Measurements from ENCODE around the gene F2RL3. TPM values are rescaled to one million over a fixed set of nuclear protein-coding genes. Genes with fewer than 3 reads are reported as not detected.

F2RL3 gene
- total RNA-seq, 1 donor from 2014 or later = not detected

DNA sequence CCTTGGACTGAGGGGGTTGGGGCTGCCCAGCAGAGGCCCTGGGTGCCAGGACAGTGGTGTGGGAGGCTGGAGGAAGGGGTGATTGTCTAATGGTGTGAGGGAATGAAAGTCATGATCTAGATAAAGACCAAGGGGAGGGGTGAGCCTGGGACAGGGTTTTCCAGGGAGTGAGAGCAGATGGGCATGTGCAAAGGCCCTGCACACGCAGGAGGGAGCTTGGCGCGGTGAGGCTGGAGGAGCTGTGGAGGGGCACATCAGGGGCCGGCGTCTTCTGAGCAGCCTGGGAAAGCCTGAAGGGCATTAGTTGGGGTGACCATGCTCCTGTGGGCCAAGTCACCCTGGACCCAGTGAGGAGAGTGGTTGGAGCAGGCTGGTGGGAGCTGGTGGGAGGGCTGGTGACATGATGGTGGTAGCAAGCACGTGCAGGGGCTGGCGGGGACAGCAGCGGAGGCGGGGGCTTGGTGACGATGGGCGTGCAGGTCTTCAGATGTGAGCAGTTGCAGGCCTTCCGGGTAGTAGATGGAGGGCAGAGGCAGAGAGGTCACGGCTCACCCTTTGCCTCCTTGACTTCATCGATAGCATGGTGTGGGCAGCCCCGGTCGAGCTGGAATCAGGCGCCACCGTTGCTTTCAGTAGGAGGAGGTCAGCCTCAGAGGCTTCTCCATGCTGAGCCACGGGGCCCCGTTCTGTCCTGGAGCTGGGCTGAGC lies 20.2 kb upstream of the F2RL3 start:
- no peaks in the 10 kb centered on the region for H3K9me3 Mint-ChIP-seq (ENCODE audit: unreplicated experiment)
- DNase-seq (ENCODE audit: low read depth) = no peak

DNA sequence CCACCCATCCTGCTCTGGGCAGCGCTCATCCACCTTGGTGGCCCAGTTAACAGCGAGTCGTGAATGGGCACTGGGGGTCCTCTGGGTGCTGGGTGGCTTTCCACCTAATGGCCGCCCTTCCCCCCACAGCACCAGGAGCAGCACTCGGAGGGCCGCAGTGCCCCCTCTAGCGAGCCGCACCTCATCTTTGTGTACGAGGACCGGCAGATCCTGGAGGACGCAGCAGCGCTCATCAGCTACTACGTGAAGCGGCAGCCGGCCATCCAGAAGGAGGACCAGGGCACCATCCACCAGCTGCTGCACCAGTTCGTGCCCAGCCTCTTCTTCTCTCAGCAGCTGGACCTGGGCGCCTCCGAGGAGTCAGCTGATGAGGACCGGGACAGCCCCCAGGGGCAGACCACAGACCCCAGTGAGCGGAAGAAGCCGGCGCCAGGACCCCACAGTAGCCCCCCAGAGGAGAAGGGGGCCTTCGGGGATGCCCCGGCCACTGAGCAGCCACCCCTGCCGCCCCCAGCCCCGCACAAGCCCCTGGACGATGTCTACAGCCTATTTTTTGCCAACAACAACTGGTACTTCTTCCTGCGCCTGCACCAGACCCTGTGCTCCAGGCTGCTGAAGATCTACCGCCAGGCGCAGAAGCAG lies 19.3 kb upstream of the F2RL3 start:
- no peaks in the 10 kb centered on the region for H3K4me1 ChIP-seq (ENCODE audit: insufficient read depth, low read length)
- peaks cover 53% of the 10 kb centered on the region for H4K20me1 ChIP-seq (ENCODE audit: insufficient read depth, low read length)
- H3K27ac Mint-ChIP-seq (ENCODE audit: unreplicated experiment) = no peak overlapping the region
- DNase-seq (ENCODE audit: low read depth) (no peak), FAIRE-seq (no peak)
- no peak overlapping the region for H3K4me3 ChIP-seq (ENCODE audit: insufficient read depth, low read depth, low read length)
- H2AFZ ChIP-seq (ENCODE audit: low read depth, low read length) = no peak overlapping the region
- H3K36me3 Mint-ChIP-seq (ENCODE audit: low read depth, unreplicated experiment) = peaks cover 29% of the 10 kb centered on the region
- H3K9me3 Mint-ChIP-seq (ENCODE audit: unreplicated experiment) = peaks cover 4% of the 10 kb centered on the region
- H3K79me2 ChIP-seq (ENCODE audit: insufficient read depth, low read length) = peaks cover 19% of the 10 kb centered on the region
- no peak overlapping the region for H3K9ac ChIP-seq (ENCODE audit: low read length)
- TF ChIP-seq, protein P1, sequence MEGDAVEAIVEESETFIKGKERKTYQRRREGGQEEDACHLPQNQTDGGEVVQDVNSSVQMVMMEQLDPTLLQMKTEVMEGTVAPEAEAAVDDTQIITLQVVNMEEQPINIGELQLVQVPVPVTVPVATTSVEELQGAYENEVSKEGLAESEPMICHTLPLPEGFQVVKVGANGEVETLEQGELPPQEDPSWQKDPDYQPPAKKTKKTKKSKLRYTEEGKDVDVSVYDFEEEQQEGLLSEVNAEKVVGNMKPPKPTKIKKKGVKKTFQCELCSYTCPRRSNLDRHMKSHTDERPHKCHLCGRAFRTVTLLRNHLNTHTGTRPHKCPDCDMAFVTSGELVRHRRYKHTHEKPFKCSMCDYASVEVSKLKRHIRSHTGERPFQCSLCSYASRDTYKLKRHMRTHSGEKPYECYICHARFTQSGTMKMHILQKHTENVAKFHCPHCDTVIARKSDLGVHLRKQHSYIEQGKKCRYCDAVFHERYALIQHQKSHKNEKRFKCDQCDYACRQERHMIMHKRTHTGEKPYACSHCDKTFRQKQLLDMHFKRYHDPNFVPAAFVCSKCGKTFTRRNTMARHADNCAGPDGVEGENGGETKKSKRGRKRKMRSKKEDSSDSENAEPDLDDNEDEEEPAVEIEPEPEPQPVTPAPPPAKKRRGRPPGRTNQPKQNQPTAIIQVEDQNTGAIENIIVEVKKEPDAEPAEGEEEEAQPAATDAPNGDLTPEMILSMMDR (IDR thresholded peaks at IDR 0.05; ENCODE audit: insufficient read depth, low read depth, low read length) = no peak
- TF ChIP-seq EZH2 (IDR thresholded peaks at IDR 0.05; ENCODE audit: insufficient read depth, low read length) = no peak
- no peak overlapping the region for H3K4me2 ChIP-seq (ENCODE audit: low read length)
- H3K27ac ChIP-seq (ENCODE audit: low read depth, low read length) = no peak overlapping the region
- H3K4me1 Mint-ChIP-seq (ENCODE audit: low read depth, unreplicated experiment) = peaks cover 6% of the 10 kb centered on the region
- no peaks in the 10 kb centered on the region for H3K9me3 ChIP-seq (ENCODE audit: insufficient read depth, low read depth, low read length)
- H3K27me3 ChIP-seq (ENCODE audit: insufficient read depth, low read length) = no peaks in the 10 kb centered on the region
- H3K36me3 ChIP-seq (ENCODE audit: insufficient read depth, low read length) = peaks cover 20% of the 10 kb centered on the region
- no peak overlapping the region for H3K4me3 Mint-ChIP-seq (ENCODE audit: unreplicated experiment)
- no peaks in the 10 kb centered on the region for H3K27me3 Mint-ChIP-seq (ENCODE audit: low read depth, unreplicated experiment)

More for the DNA sequence above, 20.2 kb upstream of the F2RL3 start:
- Histone ChIP-seq H3K27ac (ENCODE audit: low read depth, low read length) (no peak overlapping the region), H3K36me3 (ENCODE audit: insufficient read depth, low read length) (peaks cover 20% of the 10 kb centered on the region), H3K4me2 (ENCODE audit: low read length) (no peak overlapping the region), H3K4me3 (ENCODE audit: insufficient read depth, low read depth, low read length) (no peak overlapping the region), H3K9me3 (ENCODE audit: insufficient read depth, low read depth, low read length) (no peaks in the 10 kb centered on the region), H3K27me3 (ENCODE audit: insufficient read depth, low read length) (no peaks in the 10 kb centered on the region), H3K4me1 (ENCODE audit: insufficient read depth, low read length) (no peaks in the 10 kb centered on the region), H4K20me1 (ENCODE audit: insufficient read depth, low read length) (peaks cover 44% of the 10 kb centered on the region), H2AFZ (ENCODE audit: low read depth, low read length) (no peak overlapping the region), H3K9ac (ENCODE audit: low read length) (no peak overlapping the region), H3K79me2 (ENCODE audit: insufficient read depth, low read length) (peaks cover 10% of the 10 kb centered on the region)
- Mint-ChIP-seq H3K27ac (ENCODE audit: unreplicated experiment) (peak overlapping the region; percentile 12), H3K4me3 (ENCODE audit: unreplicated experiment) (no peak overlapping the region), H3K27me3 (ENCODE audit: low read depth, unreplicated experiment) (no peaks in the 10 kb centered on the region), H3K4me1 (ENCODE audit: low read depth, unreplicated experiment) (no peaks in the 10 kb centered on the region), H3K36me3 (ENCODE audit: low read depth, unreplicated experiment) (peaks cover 26% of the 10 kb centered on the region)
- no peak for FAIRE-seq
- no peak for TF ChIP-seq EZH2 (IDR thresholded peaks at IDR 0.05; ENCODE audit: insufficient read depth, low read length)
- TF ChIP-seq, protein P1 (IDR thresholded peaks at IDR 0.05; ENCODE audit: insufficient read depth, low read depth, low read length) = no peak

DNA sequence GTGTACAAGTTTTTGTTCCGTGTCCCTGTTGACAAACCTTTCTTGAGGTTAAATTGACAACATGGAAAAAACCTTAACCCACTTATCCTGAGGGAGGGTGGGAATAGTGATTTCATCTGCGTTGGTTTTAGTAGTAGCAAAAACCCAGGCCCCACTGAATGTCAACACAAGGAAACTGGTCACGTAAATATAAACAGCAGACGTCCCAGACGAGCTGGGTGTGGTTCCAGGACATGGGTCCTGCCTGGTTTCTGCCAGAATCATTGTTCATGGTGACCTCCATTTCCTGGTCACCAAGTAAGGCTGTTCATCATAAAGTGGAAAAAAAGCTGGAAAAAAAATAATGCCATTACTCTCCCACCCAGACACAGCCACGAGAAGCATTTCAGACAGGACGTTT lies 16.9 kb upstream of the F2RL3 start:
- Histone ChIP-seq H3K4me3 (ENCODE audit: insufficient read depth, low read depth, low read length) (no peak overlapping the region), H3K27ac (ENCODE audit: low read depth, low read length) (no peak overlapping the region), H3K27me3 (ENCODE audit: insufficient read depth, low read length) (no peaks in the 10 kb centered on the region), H3K4me2 (ENCODE audit: low read length) (no peak overlapping the region), H3K79me2 (ENCODE audit: insufficient read depth, low read length) (peaks cover 29% of the 10 kb centered on the region), H3K9ac (ENCODE audit: low read length) (no peak overlapping the region), H3K36me3 (ENCODE audit: insufficient read depth, low read length) (peaks cover 15% of the 10 kb centered on the region), H4K20me1 (ENCODE audit: insufficient read depth, low read length) (peaks cover 77% of the 10 kb centered on the region), H3K9me3 (ENCODE audit: insufficient read depth, low read depth, low read length) (no peaks in the 10 kb centered on the region), H3K4me1 (ENCODE audit: insufficient read depth, low read length) (peaks cover 5% of the 10 kb centered on the region), H2AFZ (ENCODE audit: low read depth, low read length) (no peak overlapping the region)
- Mint-ChIP-seq H3K27ac (ENCODE audit: unreplicated experiment) (no peak overlapping the region), H3K9me3 (ENCODE audit: unreplicated experiment) (peaks cover 12% of the 10 kb centered on the region), H3K4me3 (ENCODE audit: unreplicated experiment) (no peak overlapping the region), H3K36me3 (ENCODE audit: low read depth, unreplicated experiment) (peaks cover 42% of the 10 kb centered on the region), H3K27me3 (ENCODE audit: low read depth, unreplicated experiment) (no peaks in the 10 kb centered on the region), H3K4me1 (ENCODE audit: low read depth, unreplicated experiment) (peaks cover 10% of the 10 kb centered on the region)
- TF ChIP-seq EZH2 (IDR thresholded peaks at IDR 0.05; ENCODE audit: insufficient read depth, low read length) = no peak
- TF ChIP-seq, protein P1 (IDR thresholded peaks at IDR 0.05; ENCODE audit: insufficient read depth, low read depth, low read length) = no peak
- DNase-seq (ENCODE audit: low read depth) = no peak
- no peak for FAIRE-seq
